NCI-H446 (cell line): ENCODE results near the gene PLCB2.

ENCODE experiments used
- DNase-seq, 2 experiments: peaks; one replicate each; lab custom pipeline; 2025; lab: John Stamatoyannopoulos, UW

The PLCB2 gene, protein sequence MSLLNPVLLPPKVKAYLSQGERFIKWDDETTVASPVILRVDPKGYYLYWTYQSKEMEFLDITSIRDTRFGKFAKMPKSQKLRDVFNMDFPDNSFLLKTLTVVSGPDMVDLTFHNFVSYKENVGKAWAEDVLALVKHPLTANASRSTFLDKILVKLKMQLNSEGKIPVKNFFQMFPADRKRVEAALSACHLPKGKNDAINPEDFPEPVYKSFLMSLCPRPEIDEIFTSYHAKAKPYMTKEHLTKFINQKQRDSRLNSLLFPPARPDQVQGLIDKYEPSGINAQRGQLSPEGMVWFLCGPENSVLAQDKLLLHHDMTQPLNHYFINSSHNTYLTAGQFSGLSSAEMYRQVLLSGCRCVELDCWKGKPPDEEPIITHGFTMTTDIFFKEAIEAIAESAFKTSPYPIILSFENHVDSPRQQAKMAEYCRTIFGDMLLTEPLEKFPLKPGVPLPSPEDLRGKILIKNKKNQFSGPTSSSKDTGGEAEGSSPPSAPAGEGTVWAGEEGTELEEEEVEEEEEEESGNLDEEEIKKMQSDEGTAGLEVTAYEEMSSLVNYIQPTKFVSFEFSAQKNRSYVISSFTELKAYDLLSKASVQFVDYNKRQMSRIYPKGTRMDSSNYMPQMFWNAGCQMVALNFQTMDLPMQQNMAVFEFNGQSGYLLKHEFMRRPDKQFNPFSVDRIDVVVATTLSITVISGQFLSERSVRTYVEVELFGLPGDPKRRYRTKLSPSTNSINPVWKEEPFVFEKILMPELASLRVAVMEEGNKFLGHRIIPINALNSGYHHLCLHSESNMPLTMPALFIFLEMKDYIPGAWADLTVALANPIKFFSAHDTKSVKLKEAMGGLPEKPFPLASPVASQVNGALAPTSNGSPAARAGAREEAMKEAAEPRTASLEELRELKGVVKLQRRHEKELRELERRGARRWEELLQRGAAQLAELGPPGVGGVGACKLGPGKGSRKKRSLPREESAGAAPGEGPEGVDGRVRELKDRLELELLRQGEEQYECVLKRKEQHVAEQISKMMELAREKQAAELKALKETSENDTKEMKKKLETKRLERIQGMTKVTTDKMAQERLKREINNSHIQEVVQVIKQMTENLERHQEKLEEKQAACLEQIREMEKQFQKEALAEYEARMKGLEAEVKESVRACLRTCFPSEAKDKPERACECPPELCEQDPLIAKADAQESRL

DNA sequence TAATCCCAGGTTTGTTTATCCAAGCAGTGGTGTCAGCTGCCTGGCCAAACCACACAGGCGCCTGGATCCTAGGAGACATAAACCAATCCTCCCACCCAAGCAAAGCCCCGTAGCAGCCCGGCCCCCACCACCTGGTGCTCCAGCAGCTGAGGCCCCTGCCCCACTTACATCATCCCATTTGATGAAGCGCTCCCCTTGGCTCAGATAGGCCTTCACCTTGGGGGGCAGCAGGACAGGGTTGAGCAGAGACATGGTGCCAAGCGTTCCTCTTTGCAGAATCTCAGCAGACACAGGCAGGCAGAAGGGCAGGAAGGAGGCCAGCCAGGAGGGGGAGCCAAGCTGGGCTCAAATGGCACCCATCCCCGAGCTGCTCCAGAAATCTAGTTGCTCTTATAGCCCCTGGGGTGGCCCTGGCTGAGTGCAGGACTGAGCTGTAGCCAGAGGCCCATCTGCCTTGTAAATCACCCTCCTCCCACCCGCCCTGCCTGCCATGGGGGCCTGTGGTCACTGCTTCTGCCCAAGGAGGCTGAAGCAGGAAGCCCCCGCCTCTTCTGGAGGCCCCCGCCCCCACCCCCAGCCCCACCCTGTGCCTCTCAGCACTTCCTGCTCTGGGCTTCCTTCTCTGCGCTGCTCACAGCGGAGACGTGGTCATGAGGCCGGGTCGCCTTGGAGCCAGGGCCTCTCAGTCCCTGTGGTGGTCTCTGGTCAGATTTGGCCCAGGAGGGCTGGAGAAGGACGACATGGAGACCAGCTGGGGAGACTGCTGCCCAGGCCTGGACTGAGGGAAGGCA is at the start of gene PLCB2:
PLCB2 (minus strand) TSS at position 515 of the 791 bp plus-strand sequence; CDS start at position 252, 263 bp downstream.
- peak; percentile 71 to 76 for DNase-seq

DNA sequence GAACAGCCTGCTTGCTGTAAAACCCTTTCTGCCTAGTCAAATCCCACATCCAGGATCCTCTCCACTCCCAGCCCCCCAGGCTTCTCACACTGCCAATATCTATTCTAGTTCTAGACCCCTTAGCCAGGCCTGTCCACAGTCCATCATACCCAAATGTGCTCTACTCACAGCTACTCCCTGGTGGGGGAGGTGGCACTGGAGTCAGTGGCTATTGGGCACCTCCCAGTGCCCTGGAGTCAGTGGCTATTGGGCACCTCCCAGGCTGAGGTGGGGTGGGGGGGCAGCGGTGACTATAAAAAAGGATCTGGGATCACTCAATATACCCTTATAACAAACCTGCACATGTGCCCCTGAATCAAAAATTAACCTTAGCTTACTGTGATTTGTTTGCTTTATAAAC is 49.5 kb upstream of the PLCB2 start:
- DNase-seq: no peak

DNA sequence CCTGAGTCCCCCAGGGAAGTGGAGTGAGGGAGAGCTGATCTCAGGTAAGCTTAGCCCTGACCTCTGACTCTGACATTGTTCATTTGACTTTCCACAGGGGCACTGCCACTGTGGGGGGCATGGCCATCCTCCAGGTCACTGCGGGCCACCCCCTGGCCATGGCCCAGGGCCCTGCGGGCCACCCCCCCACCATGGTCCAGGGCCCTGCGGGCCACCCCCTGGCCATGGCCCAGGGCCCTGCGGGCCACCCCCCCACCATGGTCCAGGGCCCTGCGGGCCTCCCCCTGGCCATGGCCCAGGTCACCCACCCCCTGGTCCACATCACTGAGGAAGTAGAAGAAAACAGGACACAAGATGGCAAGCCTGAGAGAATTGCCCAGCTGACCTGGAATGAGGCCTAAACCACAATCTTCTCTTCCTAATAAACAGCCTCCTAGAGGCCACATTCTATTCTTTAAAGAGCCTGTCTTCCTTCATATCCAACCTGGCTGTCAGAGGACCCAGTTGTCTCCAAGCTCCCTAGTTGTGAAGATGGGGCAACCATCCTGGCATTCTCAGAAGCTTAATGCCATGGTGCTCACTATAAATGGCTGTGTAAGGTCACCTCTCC is 48.3 kb upstream of the PLCB2 start:
- DNase-seq: no peak

DNA sequence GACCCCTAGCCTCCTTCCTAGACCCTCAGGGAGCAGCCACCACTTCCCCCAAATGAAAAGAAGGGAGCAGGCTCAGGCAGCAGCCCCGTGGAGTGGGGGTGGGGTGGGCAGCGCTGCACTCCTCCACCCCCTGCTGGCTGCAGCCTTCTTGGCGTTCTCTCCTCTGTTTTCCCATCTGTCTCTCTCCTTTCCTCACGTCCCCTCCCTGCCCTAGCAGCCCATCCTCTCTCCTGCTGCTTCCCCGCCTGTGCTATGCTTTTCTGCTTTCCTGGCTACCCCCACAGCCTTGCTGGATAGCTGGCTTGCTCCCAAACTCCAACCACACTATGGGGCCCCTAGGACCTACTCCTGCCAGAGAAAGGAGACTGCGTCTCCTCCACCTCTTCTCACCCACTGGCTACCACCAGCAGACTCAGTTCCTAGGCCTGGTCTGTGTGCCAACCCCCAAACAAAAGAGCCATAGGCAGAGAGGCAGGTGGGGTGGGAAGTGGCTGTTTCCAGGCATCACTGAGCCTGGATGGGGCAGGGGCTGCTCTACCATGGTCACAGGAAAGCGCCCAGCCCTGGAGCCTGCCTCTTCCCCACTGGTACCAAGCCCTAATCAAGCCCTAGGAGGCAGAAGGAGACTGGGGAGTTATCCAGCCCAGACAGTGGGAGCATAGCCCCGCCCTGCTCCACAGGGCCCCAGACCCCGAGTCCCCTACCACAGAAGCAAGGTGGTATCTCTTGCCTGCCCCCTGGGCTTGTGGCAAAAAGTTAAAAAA is 46.9 kb upstream of the PLCB2 start:
- DNase-seq: peak; percentile 92 to 95

DNA sequence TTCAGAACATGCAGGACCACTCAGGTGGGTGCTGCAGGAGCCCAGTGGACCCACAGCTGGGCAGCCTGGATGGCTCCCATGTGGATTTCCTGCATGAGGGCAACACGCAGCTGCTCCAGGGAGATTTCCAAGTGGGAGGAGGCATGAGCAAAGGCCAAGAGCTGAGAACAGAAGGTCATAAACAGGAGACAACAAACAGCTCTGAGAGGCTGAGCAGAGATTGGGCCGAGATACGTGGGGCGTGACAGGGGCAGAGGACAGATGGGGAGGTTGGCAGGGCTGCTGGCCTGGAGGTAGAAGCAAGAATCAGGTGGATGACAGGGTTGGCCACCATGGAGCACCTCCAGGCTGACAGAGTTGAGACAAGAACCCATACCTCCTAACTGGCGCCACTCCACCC is 46.0 kb upstream of the PLCB2 start:
- DNase-seq: peak in 1 of 2 experiments; percentile 67

DNA sequence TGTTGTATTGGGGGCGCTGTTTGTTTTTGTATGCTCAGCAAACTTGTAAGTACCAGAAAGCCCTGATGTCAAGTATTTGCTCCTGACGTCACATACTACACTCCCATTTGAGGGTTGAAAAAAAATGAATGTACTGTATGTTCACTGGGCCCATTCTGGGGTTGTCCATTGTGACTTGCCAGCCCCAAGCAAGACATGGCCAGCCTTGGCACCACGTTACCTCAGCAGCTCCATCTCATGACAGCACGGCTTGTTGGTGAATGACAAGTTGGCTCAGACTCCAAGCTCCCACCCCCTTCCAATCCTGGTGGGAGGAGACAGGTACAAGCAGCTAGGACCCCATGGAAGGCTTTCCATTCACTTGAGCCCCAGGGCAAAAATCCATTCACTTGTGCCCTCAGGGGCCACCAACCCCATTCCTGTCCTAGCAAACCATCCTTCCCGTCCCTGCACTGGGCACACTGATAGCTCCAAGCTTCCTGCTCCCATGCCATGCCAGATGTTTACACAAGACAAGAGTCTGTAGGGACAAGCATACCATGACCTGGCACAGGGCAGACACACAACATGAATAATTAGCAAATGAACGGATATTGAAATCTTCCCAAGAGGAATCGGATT is 44.7 kb upstream of the PLCB2 start:
- no peak for DNase-seq

DNA sequence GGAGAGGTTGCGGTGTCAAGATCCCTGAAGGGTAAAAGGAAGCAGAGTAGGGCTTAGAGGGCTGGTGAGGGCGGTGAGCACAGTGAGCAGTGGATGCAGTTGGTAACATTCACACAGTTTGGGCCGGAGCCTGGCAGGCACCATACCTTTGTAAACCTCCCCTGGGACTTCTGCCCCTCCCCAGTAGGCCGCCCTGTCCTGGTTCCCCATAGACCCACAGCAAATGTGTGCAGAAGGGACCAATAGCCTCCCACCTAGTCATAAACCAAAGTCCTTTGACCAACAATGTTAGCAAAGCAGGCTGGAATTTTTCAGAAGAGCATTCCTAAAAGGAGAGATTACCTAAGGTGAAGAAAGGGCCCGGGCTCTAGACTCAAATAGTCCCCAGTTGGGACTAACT is 41.4 kb upstream of the PLCB2 start:
- no peak for DNase-seq

DNA sequence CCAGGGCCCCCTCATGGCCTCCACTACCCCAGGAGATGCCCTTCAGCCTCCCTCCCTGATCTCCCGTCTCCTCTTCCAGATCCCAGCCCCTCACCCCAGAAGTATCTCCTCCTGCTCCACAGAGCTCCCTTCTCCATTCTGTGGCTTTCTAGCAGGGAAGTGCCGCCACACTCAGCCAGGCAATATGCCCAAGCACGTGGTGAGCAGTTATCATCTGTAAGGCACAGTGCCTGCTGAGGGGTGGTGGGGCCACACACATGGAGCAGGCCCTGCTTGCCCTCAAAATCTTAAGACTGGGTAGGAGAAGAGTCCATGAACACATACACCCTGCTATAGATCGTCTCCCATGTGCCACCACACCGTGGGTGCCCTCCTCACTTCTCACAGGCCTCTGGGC is 40.7 kb upstream of the PLCB2 start:
- no peak for DNase-seq

DNA sequence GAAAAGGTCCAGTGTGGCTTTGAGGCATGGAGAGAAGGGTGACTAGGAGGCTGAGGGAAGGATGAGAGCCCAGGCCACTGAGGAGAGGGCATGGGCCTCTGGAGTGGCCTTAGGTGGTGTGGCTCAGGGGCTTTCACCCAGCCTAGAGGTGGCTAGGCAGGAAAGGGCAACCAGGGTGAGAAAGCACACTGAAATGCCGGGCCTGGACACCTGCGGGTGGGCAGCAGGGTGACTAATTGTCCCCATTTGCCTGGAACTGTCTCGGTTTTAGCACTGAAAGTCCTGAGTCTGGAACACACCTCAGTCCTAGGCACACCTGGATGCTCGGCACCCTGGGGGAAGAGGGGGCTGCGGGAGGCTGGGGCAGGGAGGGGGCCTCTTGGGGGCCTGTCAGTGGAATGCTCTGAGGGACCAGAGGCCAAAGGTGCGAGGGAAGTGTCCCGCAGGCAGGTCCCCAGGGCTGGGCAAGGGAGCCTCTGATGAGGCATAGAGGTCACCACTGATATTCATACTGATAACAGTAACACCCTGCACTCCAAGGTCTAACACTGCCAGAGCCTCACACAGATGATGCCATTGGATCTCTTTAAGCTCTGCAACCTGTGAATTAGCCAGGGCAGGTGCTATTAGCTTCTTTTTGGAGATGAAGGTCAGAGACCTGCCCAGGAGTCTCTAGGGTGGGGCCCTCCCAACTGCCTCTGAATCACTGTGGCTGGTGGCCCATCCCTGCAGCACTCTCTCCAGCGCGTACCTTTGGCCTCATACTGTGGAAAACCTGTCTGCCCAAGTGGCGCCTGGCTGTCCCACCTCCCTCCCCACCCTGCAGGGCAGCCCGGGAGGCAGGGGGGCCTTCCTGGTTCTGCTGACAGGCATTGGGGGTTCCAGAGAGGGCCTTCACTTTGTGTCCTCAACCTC is 40.1 kb upstream of the PLCB2 start:
- DNase-seq: no peak

DNA sequence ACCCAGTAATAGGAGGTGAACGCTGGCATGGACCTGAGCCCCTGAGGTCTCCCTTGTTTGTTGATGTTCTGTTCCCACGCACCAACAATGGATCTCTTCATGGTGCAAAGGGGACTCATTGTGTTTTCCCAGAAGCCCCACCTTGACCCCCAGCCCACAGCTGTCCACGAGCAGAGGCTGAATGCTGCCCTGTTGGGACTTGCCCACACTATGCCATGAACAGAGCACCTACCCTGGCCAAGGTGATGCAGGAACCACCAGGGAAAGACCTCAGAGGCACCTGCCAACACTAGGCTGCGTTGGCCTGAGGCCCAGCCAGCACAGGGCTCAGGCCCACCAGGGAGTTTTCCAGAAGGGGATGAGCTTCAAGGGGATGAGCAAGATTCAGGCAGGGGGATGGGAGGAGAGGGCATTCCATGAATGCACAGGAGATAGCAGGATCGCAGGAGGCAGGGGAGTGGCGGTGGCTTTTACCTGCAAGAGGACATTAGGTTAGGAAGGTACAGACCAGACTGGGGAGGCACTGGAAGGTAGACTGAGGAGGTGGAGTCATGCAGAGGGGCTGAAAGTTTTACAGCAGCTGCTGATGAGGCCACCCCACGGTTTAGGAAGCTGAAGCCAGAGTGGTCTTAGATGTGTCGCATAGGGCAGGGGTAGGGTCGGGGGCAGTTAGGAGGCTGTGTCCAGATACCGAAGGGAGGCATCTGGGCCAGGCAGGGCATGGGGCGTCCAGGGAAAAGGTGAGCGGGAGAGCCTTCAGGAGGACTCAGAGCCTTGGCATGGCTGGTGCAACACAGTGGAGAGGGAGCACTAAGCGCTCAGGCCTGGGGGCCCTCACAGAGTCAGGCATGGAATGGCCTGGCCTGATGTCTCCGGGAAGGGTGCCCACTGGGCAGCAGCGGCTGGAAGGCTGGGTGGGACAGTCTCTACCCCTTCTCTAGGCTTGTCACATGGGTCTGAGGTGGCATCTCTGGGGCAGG is 39.1 kb upstream of the PLCB2 start:
- no peak for DNase-seq

DNA sequence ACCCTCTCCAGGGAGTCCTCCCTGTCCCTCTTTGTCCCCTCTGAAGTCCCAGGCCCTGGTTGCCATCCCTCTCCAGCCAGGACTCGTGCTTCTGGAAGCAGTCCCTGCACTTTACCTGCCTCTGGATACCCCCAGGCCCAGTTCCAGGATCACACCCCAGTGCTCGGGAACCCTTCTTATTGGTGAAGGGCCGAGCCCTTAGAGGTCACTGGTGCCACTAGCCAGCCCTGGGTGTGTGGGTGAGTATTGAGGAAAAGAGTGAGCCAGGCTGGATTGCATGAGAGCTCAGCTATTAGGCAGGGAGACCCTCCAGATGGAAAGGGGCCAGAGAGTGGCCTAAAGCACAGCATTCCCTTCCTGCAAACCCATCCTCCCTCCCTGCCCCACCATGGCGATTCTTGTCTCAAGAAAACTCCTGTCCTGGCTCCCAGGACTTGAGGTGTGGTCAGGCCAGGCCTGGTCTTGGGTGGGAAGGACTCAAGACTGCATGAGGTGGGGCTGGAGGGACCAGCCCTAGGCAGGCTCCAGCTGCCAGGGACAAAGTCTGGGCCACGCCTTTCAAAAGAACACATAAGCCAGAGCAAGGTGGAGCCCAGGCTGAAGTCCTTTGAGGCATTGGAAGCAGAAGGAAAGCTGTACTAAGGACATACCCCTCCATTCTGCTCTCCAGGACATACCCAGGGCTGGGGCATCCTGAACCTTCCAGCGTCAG is 38.3 kb upstream of the PLCB2 start:
- DNase-seq: no peak

DNA sequence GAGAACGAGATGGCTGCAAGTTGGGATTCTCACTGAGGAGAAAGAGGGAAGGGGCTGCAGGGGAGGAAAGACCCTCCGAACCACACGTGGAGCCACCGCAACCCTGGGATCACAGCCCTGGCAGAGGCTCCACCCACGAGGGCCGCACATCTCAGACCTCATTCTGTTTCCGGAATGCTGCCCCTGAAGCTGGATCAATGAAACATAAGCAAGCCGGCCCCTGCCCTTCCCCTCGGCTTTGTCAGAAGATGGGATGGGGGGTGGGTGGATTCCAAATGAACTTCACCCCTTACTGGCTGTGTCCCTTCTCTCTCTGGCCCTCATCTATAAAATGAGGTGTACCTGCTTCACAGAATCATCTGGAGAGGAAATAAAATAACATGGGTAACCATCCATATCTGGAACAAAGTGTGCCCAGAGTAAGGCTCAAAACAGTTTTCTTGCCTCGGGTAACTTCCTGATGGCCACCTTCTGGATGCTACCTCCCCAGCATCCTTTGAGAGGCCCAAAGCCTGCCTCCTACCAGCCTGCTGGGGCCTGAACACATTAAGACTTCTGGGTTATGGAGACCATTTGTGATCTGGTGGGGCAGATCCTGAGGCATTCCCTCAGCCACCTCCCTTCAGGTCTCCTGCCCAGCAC is 37.6 kb upstream of the PLCB2 start:
- no peak for DNase-seq

DNA sequence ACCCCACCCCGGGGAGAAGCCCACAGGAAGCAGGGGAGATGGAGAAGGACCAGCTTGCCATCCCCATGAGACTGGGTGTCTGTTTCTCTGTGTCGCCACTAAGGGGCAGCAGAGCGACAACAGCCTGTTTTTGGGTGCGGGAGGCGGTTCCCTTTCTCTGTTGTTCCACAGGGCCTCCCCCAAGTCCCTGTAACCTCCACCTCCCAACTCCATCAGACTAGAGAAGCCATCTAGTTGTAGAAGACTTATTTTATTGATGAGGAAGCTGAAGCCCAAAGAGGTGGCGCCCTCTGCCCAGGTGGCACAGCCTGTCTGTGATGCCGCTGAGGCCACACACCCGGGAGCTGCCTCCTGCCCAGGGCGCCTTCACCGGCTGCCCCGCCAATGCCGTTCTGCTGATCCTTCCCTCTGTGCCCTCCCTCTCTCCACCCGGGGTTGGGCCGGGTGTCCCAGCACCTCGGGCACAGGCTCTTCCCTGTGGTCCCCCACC is 36.9 kb upstream of the PLCB2 start:
- peak; percentile 26 to 63 for DNase-seq

DNA sequence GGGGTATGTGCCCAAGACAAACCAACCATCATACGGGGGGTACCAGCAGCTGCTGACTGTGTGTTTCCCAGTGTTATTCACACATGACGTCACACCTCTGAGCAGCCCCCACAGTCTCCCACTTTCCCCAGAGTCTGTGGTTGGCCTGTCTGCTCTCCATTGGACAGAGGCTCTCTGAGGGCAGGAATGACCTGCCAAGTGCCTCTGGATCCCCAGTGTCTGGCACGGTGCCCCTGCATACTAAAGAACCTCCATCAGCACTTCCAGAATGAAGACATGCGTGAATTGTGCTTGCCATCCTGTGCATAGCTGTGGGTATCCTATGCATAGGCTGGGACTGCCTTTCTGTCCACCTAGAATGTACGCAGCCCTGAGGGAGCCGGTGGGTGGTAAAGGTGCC is 36.5 kb upstream of the PLCB2 start:
- DNase-seq: no peak

DNA sequence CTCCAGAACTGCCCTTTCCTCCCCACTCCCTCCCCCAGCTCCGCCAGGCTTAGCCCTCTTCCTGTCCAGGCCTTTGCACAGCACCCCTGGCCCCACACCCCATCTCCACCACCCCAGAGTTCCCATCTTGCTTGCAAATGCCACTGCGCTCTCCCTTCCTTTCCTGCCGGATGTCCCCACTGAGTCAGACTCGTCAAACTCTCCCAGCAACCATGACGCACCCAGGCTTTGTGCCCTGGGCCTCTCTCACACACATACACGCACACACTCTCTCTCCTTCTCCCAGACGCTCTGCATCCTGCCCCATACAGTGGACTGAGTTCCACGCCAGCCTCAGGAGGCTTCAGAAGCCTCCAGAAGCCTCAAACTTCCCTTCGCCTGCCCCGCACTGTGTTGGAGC is 35.8 kb upstream of the PLCB2 start:
- no peak for DNase-seq
